ENCODE data around the gene OR2AG1. TPM values are rescaled to one million over a fixed set of nuclear protein-coding genes. Genes with fewer than 3 reads are reported as not detected.

Gene OR2AG1
- total and polyA plus RNA-seq, 3 donors from 2014 or later: not detected

DNA sequence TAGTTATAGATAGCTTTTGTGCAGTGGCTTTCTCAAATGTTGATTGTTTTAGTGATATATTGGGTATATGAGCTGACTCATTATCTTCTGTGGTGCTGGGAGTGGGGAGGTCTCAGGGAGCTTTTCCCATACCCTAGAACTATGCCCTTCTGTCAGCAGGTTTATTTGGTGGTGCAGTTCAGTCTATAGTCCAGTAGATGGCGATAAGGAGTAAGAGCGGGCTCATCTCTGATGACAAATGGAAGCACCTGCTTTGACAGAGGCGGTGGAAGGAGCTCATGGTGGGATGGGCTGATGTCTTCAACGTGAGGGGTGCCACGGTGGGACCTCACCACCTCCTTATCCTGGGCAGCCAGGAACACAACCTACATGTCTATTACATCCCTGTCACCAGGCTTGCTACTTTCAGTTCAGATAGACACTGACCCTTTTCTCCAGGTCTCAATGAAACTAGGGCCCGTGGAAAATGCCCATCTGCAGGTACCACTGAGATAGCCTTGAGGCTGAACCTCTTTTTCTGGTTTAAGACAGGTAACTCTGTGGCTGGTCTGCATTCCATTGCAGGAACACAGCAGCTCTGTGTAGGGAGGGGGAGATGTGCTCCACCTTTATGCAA is 29.7 kb downstream of the OR2AG1 start:
- 16 to 19% methylated on average over 6 of the region's 6 CpGs for WGBS, 2 donors
- peak; percentile 36 for DNase-seq
- Histone ChIP-seq H3K4me1 (no peaks in the 10 kb centered on the region), H3K9me3 (no peaks in the 10 kb centered on the region), H3K27me3 (no peaks in the 10 kb centered on the region), H3K4me3 (no peak overlapping the region), H3K27ac (no peak overlapping the region), H3K36me3 (ENCODE audit: low read depth, missing control alignments) (no peaks in the 10 kb centered on the region)
- TF ChIP-seq CTCF (IDR thresholded peaks at IDR 0.05): peak; percentile 39 to 83 (median 67)
- no peak for TF ChIP-seq POLR2A (IDR thresholded peaks at IDR 0.05)
- intact Hi-C loops (cut with DNase I; ENCODE audit: low total_unique reads): no loop called here

DNA sequence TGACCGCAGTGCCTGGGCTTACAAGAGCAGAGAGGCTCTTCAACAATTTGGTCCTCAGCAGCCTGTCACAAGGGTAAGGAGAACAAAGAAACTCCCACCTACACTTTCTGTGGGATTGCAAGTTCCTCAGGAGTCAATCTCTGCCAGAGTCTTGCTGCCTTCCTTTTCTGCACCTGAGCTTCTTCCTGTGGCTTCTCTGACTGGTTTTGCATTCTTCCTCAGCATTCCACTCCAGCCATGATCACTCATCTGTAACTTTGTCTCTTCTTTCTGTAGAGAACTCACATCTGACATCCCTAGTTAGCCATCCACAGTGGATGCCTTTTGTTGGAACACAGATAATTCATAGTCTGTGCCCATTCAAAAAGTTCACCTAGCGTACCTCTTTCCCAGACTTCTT is 30.8 kb downstream of the OR2AG1 start:
- Histone ChIP-seq H3K9me3 (no peaks in the 10 kb centered on the region), H3K27me3 (no peaks in the 10 kb centered on the region), H3K36me3 (ENCODE audit: low read depth, missing control alignments) (no peaks in the 10 kb centered on the region), H3K27ac (no peak overlapping the region), H3K4me1 (no peaks in the 10 kb centered on the region), H3K4me3 (no peak overlapping the region)
- WGBS, 2 donors: 68 to 84% methylated on average over 2 of the region's 2 CpGs
- no peak for DNase-seq
- TF ChIP-seq CTCF (IDR thresholded peaks at IDR 0.05) (no peak), POLR2A (IDR thresholded peaks at IDR 0.05) (no peak)
- intact Hi-C loops (cut with DNase I; ENCODE audit: low total_unique reads): no loop called here

- H3K27ac ChIP-seq: no peak overlapping the region
- H3K9me3 ChIP-seq: no peaks in the 10 kb centered on the region
- H3K27me3 ChIP-seq: no peaks in the 10 kb centered on the region
- H3K36me3 ChIP-seq (ENCODE audit: low read depth, missing control alignments): no peaks in the 10 kb centered on the region
- no peak for DNase-seq
- intact Hi-C loops (cut with DNase I; ENCODE audit: low total_unique reads): no loop called here
- no peak overlapping the region for H3K4me3 ChIP-seq
- no peaks in the 10 kb centered on the region for H3K4me1 ChIP-seq
- TF ChIP-seq CTCF (IDR thresholded peaks at IDR 0.05): no peak
- TF ChIP-seq POLR2A (IDR thresholded peaks at IDR 0.05): no peak
- 77 to 80% methylated on average over 1 of the region's 1 CpG for WGBS, 2 donors
Measured at GRCh38 chr11:6817694-6818093, 34.9 kb downstream of the OR2AG1 start.

DNA sequence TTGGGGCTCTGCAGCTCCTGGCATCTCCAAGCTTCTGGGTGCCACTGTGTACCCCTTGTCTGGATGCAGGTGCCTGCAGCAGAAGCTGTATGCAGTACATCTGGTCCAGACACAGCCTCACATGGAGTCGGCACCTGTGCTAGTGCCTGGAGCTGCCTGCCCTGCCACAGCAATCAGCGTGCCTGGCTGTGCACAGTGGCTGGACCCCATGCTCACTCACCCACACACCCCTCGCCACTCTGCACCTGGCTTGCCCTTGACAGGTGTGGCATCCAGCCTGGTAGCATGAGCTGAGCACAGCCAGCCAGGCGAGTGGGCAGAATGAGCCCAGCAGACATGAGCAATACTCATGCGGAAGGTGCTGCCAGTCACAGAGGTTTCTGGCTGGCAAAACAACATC is 36.1 kb downstream of the OR2AG1 start:
- intact Hi-C loops (cut with DNase I; ENCODE audit: low total_unique reads): no loop called here
- 91 to 100% methylated on average over 4 to 5 of the region's 5 CpGs for WGBS, 2 donors
- TF ChIP-seq CTCF (IDR thresholded peaks at IDR 0.05): no peak
- no peak for TF ChIP-seq POLR2A (IDR thresholded peaks at IDR 0.05)

DNA sequence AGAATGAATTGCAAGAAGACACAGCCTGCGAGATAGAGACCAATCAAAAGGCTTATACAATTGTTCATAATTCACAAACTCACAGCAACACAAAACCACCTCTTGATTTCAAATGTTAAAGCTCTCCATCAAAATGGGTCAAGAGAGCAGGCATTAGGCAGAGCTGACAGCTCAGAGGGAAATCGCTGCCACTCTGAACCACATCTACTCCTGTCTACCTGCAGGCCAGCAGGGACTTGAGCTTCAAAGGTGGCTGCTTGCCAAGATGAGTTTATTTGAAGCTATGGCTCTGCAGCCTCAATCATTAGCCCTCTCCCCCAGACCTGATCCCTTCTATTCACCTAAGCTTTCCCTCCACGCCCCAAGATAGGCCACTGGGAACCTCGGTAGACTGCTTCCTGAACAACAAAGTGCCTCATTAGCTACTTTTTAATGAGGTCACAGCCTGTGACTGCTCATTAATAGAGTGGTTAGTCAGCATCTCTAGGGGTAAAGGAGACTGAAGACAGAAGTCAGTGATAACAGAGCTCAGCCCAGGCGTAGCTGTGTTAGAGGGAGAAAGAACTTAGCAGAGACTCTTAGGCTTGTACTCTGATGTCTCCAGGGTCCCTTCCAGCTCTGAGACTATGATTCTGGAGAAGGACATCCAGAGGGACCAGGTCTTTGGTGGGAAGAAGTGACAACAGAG is 41.5 kb downstream of the OR2AG1 start:
- Histone ChIP-seq H3K27me3 (no peaks in the 10 kb centered on the region), H3K4me1 (no peaks in the 10 kb centered on the region), H3K9me3 (no peaks in the 10 kb centered on the region), H3K27ac (no peak overlapping the region), H3K36me3 (ENCODE audit: low read depth, missing control alignments) (no peaks in the 10 kb centered on the region), H3K4me3 (no peak overlapping the region)
- intact Hi-C loops (cut with DNase I; ENCODE audit: low total_unique reads): no loop called here
- 59 to 71% methylated on average over 5 of the region's 5 CpGs for WGBS, 2 donors
- TF ChIP-seq CTCF (IDR thresholded peaks at IDR 0.05) (no peak), POLR2A (IDR thresholded peaks at IDR 0.05) (no peak)
- no peak for DNase-seq

More for the DNA sequence above, 36.1 kb downstream of the OR2AG1 start:
- Histone ChIP-seq H3K4me3 (no peak overlapping the region), H3K27me3 (no peaks in the 10 kb centered on the region), H3K36me3 (ENCODE audit: low read depth, missing control alignments) (no peaks in the 10 kb centered on the region), H3K4me1 (no peaks in the 10 kb centered on the region), H3K9me3 (no peaks in the 10 kb centered on the region), H3K27ac (no peak overlapping the region)
- no peak for DNase-seq

All from testis (tissue), 3 donors.